Measurements from ENCODE around the gene PDS5B. TPM values are rescaled to one million over a fixed set of nuclear protein-coding genes. Genes with fewer than 3 reads are reported as not detected.

Gene PDS5B
- total RNA-seq, 2 experiments from 2014 or later, result 39.8 to 40.6 TPM

- intact Hi-C loops (cut with DNase I, micrococcal nuclease), result no loop called here
- no peaks in the 10 kb centered on the region for H3K36me3 Mint-ChIP-seq (ENCODE audit: low read depth)
- H3K4me1 Mint-ChIP-seq (ENCODE audit: low read depth), result no peaks in the 10 kb centered on the region
- ChIA-PET POLR2A (no interaction called here), CTCF (no interaction called here)
- Histone ChIP-seq H3K27ac (ENCODE audit: low read depth in 1 of 2, low read length in 2 of 2) (no peak overlapping the region), H3K4me1 (ENCODE audit: insufficient read depth, low read length) (no peaks in the 10 kb centered on the region), H3K27me3 (ENCODE audit: control insufficient read depth in 1 of 2, insufficient read depth in 2 of 2, low read length in 2 of 2) (no peaks in the 10 kb centered on the region), H3K4me3 (ENCODE audit: low read length) (no peak overlapping the region), H3K9me3 (ENCODE audit: control insufficient read depth in 1 of 2, insufficient read depth in 1 of 2, low read length in 2 of 2) (no peaks in the 10 kb centered on the region), H3K36me3 (ENCODE audit: insufficient read depth, low read length) (no peaks in the 10 kb centered on the region)
- H3K27ac Mint-ChIP-seq, result no peak overlapping the region
- H3K27me3 Mint-ChIP-seq, result no peaks in the 10 kb centered on the region
- H3K4me3 Mint-ChIP-seq, result no peak overlapping the region
- no peak for TF ChIP-seq CTCF (IDR thresholded peaks at IDR 0.05)
- DNase-seq (no peak), ATAC-seq (ENCODE audit: poor library complexity) (no peak)
- no peaks in the 10 kb centered on the region for H3K9me3 Mint-ChIP-seq
These were observed 37.4 kb upstream of the PDS5B start for GRCh38 chr13:32548837-32549236.

- Histone ChIP-seq H3K9me3 (ENCODE audit: control insufficient read depth in 1 of 2, insufficient read depth in 1 of 2, low read length in 2 of 2) (no peaks in the 10 kb centered on the region), H3K27me3 (ENCODE audit: control insufficient read depth in 1 of 2, insufficient read depth in 2 of 2, low read length in 2 of 2) (no peaks in the 10 kb centered on the region), H3K36me3 (ENCODE audit: insufficient read depth, low read length) (no peaks in the 10 kb centered on the region), H3K4me1 (ENCODE audit: insufficient read depth, low read length) (no peaks in the 10 kb centered on the region), H3K4me3 (ENCODE audit: low read length) (no peak overlapping the region), H3K27ac (ENCODE audit: low read depth in 1 of 2, low read length in 2 of 2) (no peak overlapping the region)
- DNase-seq (no peak), ATAC-seq (ENCODE audit: poor library complexity) (no peak)
- no peaks in the 10 kb centered on the region for H3K27me3 Mint-ChIP-seq
- H3K4me3 Mint-ChIP-seq, result no peak overlapping the region
- CTCF ChIA-PET, result no interaction called here
- no peak for TF ChIP-seq CTCF (IDR thresholded peaks at IDR 0.05)
- no peaks in the 10 kb centered on the region for H3K36me3 Mint-ChIP-seq (ENCODE audit: low read depth)
- POLR2A ChIA-PET, result no interaction called here
- intact Hi-C loops (cut with DNase I, micrococcal nuclease), result no loop called here
- H3K4me1 Mint-ChIP-seq (ENCODE audit: low read depth), result no peaks in the 10 kb centered on the region
- no peaks in the 10 kb centered on the region for H3K9me3 Mint-ChIP-seq
- H3K27ac Mint-ChIP-seq, result no peak overlapping the region
These were observed 36.5 kb upstream of the PDS5B start for GRCh38 chr13:32549788-32550187.

DNA sequence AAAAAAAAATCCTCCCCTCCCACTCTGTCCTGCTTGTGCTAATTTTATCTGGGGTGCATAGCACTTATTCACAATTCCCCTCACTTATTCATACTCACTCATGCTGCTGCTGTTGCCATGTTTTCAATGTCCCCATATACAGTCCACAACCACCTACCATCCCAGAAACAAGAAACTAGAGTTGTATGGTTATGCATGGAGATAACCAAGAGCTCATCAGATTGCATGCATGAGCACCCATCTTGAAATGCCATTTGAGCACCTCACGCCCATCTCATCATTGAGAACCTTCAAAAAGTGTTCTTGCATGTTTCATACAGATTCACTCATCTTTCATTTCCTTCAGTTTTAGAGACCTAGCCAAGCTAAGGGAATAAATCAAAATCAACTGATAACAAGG lies 32.5 kb upstream of the PDS5B start:
- Histone ChIP-seq H3K9me3 (ENCODE audit: control insufficient read depth in 1 of 2, insufficient read depth in 1 of 2, low read length in 2 of 2) (no peaks in the 10 kb centered on the region), H3K4me1 (ENCODE audit: insufficient read depth, low read length) (no peaks in the 10 kb centered on the region), H3K4me3 (ENCODE audit: low read length) (no peak overlapping the region), H3K27me3 (ENCODE audit: control insufficient read depth in 1 of 2, insufficient read depth in 2 of 2, low read length in 2 of 2) (no peaks in the 10 kb centered on the region), H3K36me3 (ENCODE audit: insufficient read depth, low read length) (no peaks in the 10 kb centered on the region), H3K27ac (ENCODE audit: low read depth in 1 of 2, low read length in 2 of 2) (no peak overlapping the region)
- ChIA-PET CTCF (no interaction called here), POLR2A (no interaction called here)
- TF ChIP-seq CTCF (IDR thresholded peaks at IDR 0.05), result no peak
- no peaks in the 10 kb centered on the region for H3K27me3 Mint-ChIP-seq
- no peak overlapping the region for H3K4me3 Mint-ChIP-seq
- no peaks in the 10 kb centered on the region for H3K9me3 Mint-ChIP-seq
- H3K27ac Mint-ChIP-seq, result no peak overlapping the region
- intact Hi-C loops (cut with DNase I, micrococcal nuclease), result no loop called here
- DNase-seq (no peak), ATAC-seq (ENCODE audit: poor library complexity) (no peak)
- H3K4me1 Mint-ChIP-seq (ENCODE audit: low read depth), result no peaks in the 10 kb centered on the region
- H3K36me3 Mint-ChIP-seq (ENCODE audit: low read depth), result no peaks in the 10 kb centered on the region

Data from CD4-positive, alpha-beta T cell (primary cell).